Sigmoid colon (tissue), 4 donors: ENCODE measurements around the gene LMO7.

ENCODE experiments used
- EP300 ChIP-seq, 4 donors: sonication (generic); formaldehyde crosslinking; IDR thresholded peaks; one replicate each; pipeline ENCODE4 v1.6.1; 2017; ENCODE audit warnings: antibody characterized with exemption in 4 of 4
- POLR2AphosphoS5 ChIP-seq, 4 donors: sonication (generic); formaldehyde crosslinking; IDR thresholded peaks; one replicate each; pipeline ENCODE4 v1.6.1; 2017; ENCODE audit warnings: antibody characterized with exemption in 4 of 4

DNA sequence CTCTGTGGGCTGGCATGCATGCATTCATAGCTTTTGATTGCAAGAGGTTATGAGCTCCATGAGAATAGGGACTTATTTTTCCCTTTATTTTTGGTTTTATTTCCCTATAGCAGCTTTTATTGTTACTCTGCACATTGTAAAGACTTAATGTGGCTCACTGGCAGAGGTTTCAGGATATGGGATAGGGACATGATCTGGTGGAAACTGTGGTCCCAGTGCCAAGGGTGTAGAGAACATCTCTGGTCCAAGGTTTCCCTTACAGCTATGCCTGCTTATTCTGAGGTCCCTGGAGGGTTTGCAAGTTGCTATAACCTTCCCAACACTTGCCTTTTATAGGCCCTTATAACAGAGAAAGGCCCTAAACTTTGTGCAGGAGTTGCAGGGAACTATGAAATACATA lies 33.6 kb downstream of the LMO7 start:
- TF ChIP-seq EP300 (IDR thresholded peaks at IDR 0.05), result no peak
- TF ChIP-seq POLR2AphosphoS5 (IDR thresholded peaks at IDR 0.05), result no peak
